Upper lobe of left lung (tissue), 6 donors: Measurements from ENCODE around the gene PRKCQ. TPM values are rescaled to one million over a fixed set of nuclear protein-coding genes. Genes with fewer than 3 reads are reported as not detected.
A peak's percentile ranks its signal among the peaks of the same experiment; 100 is the strongest.
"Not testable (repeated sequence)": the region's sequence is repeated elsewhere in the genome, so short reads cannot be mapped to it uniquely, and the experiment has no call there.

Experiments
- ATAC-seq, 2 donors: fragments of 200-7000 bp; cut with Tn5 transposase; one replicate each; pipeline ENCODE4 v1.9.1; 2022; ENCODE audit warnings: mild to moderate bottlenecking in 2 of 2, moderate library complexity in 2 of 2; ENCODE audit not compliant: low FRiP score in 2 of 2
- DNase-seq, 2 donors: peaks; one replicate each; pipeline ENCODE4 v3.0.0-alpha.2; 2019 to 2020
- H3K27ac ChIP-seq, 4 donors: fragments of 200-600 bp; sonication (generic); one replicate each; pipeline ENCODE4 v1.5.1; 2016 to 2019
- H3K27me3 ChIP-seq, 4 donors: fragments of 200-600 bp; sonication (generic); one replicate each; pipeline ENCODE4 v1.5.1; 2017 to 2019
- H3K36me3 ChIP-seq, 4 donors: fragments of 200-600 bp; sonication (generic); one replicate each; pipeline ENCODE4 v1.5.1; 2016 to 2019
- H3K4me1 ChIP-seq, 4 donors: fragments of 200-600 bp; sonication (generic); one replicate each; pipeline ENCODE4 v1.5.1; 2018 to 2019
- H3K4me3 ChIP-seq, 4 donors: fragments of 200-600 bp; sonication (generic); one replicate each; pipeline ENCODE4 v1.5.1; 2017 to 2019; ENCODE audit warnings: mild to moderate bottlenecking in 2 of 4, moderate library complexity in 1 of 4
- H3K9me3 ChIP-seq, 4 donors: fragments of 200-600 bp; sonication (generic); one replicate each; pipeline ENCODE4 v1.5.1; 2018 to 2019
- EP300 ChIP-seq, 4 donors: sonication (generic); formaldehyde crosslinking; IDR thresholded peaks; one replicate each; pipeline ENCODE4 v1.5.1; 2017; ENCODE audit warnings: antibody characterized with exemption in 4 of 4, control low read depth in 2 of 4
- POLR2A ChIP-seq, 4 donors: fragments of 450-650 bp; IDR thresholded peaks; one replicate each; pipeline ENCODE4 v1.5.1; 2016 to 2017; ENCODE audit warnings: antibody characterized with exemption in 4 of 4, mild to moderate bottlenecking in 2 of 4
- POLR2AphosphoS5 ChIP-seq, 2 donors: sonication (generic); formaldehyde crosslinking; IDR thresholded peaks; one replicate each; pipeline ENCODE4 v1.5.1; 2017; ENCODE audit warnings: antibody characterized with exemption in 2 of 2
- WGBS, 2 donors: methylation state at CpG; one replicate each; pipeline ENCODE4 v1.1.5; 2017 to 2018; 5-methylcytosine and 5-hydroxymethylcytosine counted together
- total RNA-seq, 6 donors: library from RNA; depleted of rRNA in 4 of 6; stranded (reverse); fragments of >200 nt in 4 of 6; gene quantifications; one replicate each; pipeline versions ENCODE4 v1.1.0 to v1.2.1, GENCODE V29; 2016 to 2021
- TF ChIP-seq, protein P1 (sequence below), 6 experiments: fragments of 450-650 bp in 4 of 6; fragments of 200-600 bp in 2 of 6; sonication (generic) in 2 of 6; IDR thresholded peaks; one replicate each; pipeline ENCODE4 v1.5.1; 2016 to 2019; ENCODE audit warnings: antibody characterized with exemption in 6 of 6
- donor health status: DM: no; HTN: no; CAD: no; lungs with moderate emphysema.
- donor health status: DM: no; HTN: yes; CAD: no; lungs with severe emphysema.

The PRKCQ gene
- total RNA-seq, 6 donors from 2014 or later: 6.5 to 16.8 (median 11.2) TPM

DNA sequence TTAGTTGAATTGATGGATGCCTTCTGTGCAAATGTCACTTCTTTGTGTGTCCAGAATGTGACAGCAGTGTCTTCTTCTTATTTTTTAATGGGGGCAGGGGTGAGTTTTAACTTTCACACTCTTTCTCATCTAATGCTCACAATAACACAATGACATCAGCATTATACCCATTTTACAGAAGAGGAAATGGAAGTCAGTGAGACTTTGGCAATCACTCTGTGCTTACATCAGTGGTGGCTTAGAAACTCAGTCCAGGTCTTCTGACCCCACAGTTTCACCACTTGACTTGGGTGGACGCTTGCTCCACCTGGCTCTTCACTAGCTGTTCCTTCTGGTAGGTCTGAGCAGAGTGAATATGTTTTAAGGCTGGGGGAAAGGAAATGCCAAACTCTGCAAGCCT is 124.0 kb downstream of the PRKCQ start:
- peaks cover 0 to 13% (median 1%) of the 10 kb centered on the region in 4 donors for H3K36me3 ChIP-seq
- TF ChIP-seq POLR2AphosphoS5 (IDR thresholded peaks at IDR 0.05): no peak
- TF ChIP-seq, protein P1, sequence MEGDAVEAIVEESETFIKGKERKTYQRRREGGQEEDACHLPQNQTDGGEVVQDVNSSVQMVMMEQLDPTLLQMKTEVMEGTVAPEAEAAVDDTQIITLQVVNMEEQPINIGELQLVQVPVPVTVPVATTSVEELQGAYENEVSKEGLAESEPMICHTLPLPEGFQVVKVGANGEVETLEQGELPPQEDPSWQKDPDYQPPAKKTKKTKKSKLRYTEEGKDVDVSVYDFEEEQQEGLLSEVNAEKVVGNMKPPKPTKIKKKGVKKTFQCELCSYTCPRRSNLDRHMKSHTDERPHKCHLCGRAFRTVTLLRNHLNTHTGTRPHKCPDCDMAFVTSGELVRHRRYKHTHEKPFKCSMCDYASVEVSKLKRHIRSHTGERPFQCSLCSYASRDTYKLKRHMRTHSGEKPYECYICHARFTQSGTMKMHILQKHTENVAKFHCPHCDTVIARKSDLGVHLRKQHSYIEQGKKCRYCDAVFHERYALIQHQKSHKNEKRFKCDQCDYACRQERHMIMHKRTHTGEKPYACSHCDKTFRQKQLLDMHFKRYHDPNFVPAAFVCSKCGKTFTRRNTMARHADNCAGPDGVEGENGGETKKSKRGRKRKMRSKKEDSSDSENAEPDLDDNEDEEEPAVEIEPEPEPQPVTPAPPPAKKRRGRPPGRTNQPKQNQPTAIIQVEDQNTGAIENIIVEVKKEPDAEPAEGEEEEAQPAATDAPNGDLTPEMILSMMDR (IDR thresholded peaks at IDR 0.05): no peak
- TF ChIP-seq POLR2A (IDR thresholded peaks at IDR 0.05): no peak
- no peak overlapping the region for H3K27ac ChIP-seq
- no peaks in the 10 kb centered on the region for H3K9me3 ChIP-seq
- DNase-seq: no peak
- no peak overlapping the region for H3K4me3 ChIP-seq
- WGBS, 2 donors: 83 to 95% methylated on average over 1 of the region's 1 CpG
- H3K4me1 ChIP-seq: no peaks in the 10 kb centered on the region
- H3K27me3 ChIP-seq: no peaks in the 10 kb centered on the region
- ATAC-seq: no peak

DNA sequence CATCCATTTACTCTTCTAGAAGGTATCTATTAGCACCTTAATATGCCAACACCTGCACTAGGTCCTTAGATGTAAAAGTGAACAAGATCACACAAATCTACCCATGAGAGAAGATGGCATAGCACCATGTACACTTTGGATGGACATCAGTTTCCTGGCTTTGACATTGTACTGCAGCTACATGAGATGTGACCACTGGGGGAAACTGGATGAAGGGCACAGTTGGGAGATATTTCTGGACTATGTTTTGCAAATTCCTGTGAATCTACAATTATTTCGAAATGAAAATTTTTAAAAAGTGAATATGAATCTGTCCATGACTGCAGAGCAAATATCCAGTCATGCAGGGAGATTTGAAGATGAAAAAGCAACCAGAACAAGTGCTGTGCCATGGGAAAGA is 124.5 kb downstream of the PRKCQ start:
- H3K9me3 ChIP-seq: no peaks in the 10 kb centered on the region
- H3K27me3 ChIP-seq: no peaks in the 10 kb centered on the region
- 77 to 87% methylated on average over 1 of the region's 1 CpG for WGBS, 2 donors
- peaks cover 0 to 13% (median 1%) of the 10 kb centered on the region in 4 donors for H3K36me3 ChIP-seq
- H3K4me1 ChIP-seq: no peaks in the 10 kb centered on the region
- no peak overlapping the region for H3K27ac ChIP-seq
- no peak for TF ChIP-seq POLR2A (IDR thresholded peaks at IDR 0.05)
- TF ChIP-seq POLR2AphosphoS5 (IDR thresholded peaks at IDR 0.05): no peak
- TF ChIP-seq, protein P1 (IDR thresholded peaks at IDR 0.05): no peak
- TF ChIP-seq EP300 (IDR thresholded peaks at IDR 0.05): no peak
- ATAC-seq (no peak), DNase-seq (no peak)
- no peak overlapping the region for H3K4me3 ChIP-seq

DNA sequence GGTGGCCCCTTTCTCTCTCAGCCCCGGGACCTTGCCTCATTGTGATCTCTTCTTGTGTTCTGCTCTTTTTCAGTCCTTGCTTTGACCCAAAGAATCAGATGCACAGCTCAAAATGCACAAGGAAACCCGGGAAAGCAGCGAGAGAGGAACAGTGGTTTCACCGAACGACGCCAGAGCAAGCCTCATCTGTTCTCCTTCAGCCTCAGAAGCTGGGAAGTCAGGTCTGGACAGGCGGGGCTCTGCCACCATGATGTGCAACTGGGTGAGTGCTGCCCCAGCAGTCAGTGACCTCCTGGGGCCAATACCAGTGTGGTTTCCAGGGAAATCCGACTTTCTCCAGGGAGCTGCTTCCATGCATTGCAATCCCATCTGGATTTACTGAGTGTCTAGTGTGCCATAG is 133.4 kb downstream of the PRKCQ start:
- H3K4me1 ChIP-seq: peaks cover 0 to 3% (median 0%) of the 10 kb centered on the region in 4 donors
- no peak overlapping the region for H3K4me3 ChIP-seq
- WGBS, 2 donors: 96 to 97% methylated on average over 8 of the region's 8 CpGs
- DNase-seq (no peak), ATAC-seq (no peak)
- H3K27me3 ChIP-seq: no peaks in the 10 kb centered on the region
- no peaks in the 10 kb centered on the region for H3K9me3 ChIP-seq
- no peaks in the 10 kb centered on the region for H3K36me3 ChIP-seq
- H3K27ac ChIP-seq: no peak overlapping the region
- no peak for TF ChIP-seq EP300 (IDR thresholded peaks at IDR 0.05)
- TF ChIP-seq POLR2A (IDR thresholded peaks at IDR 0.05): no peak
- no peak for TF ChIP-seq POLR2AphosphoS5 (IDR thresholded peaks at IDR 0.05)
- TF ChIP-seq, protein P1 (IDR thresholded peaks at IDR 0.05): no peak

DNA sequence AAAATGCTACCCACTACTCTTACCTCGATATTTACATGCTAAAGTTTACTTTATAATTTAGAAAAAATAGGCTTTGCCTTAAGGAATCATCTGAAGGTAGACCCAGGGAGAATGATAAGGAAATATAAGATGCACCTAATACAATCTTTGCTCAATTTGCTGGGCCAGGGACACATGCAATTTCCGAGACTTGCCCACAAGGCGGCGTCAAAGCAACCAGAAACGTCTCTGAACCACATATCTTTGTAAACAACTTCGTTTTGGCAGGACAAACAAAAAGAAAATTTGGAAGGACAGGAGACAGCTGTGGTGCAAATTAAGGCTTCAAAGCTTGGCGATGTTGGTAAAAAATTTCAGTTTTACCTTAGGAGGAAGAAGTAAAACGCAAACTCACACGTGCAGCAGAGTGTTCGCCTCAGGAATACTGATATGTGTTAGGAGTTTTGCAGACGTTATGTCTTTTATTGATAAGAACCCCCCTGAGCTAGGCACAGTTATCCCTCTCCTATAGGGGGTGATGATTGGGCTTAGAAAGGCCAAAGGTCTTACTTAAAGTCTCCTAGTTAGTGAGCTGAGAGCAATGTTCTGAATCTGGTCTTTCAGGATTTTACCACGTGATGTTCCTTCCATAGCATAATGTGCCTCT is 134.3 kb downstream of the PRKCQ start:
- Histone ChIP-seq H3K4me1 (peaks cover 0 to 3% (median 0%) of the 10 kb centered on the region in 4 donors), H3K27ac (no peak overlapping the region), H3K36me3 (no peaks in the 10 kb centered on the region), H3K4me3 (no peak overlapping the region), H3K9me3 (no peaks in the 10 kb centered on the region), H3K27me3 (no peaks in the 10 kb centered on the region)
- ATAC-seq: peak in 1 of 2 donors; percentile 53
- WGBS, 2 donors: 37 to 41% methylated on average over 12 of the region's 12 CpGs
- no peak for TF ChIP-seq EP300 (IDR thresholded peaks at IDR 0.05)
- TF ChIP-seq, protein P1 (IDR thresholded peaks at IDR 0.05): peak in 4 of 6 experiments; percentile 26 to 39 (median 35)
- DNase-seq: peak in 1 of 2 donors; percentile 37

DNA sequence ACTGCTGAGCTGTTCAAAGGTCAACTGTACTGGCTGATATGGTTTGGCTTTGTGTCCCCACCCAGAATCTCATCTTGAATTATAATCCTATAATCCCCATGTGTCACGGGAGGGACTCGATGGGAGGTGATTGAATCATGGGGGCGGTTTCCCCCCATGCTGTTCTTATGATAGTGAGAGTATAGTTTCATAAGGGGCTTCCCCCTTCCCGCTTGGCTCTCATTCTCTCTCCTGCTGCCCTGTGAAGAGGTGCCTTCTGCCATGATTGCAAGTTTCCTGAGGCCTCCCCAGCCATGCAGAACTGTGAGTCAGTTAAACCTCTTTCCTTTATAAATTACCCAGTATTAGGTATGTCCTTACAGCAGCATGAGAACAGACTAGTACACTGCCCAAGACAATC is 140.2 kb downstream of the PRKCQ start:
- 71 to 77% methylated on average over 4 of the region's 4 CpGs for WGBS, 2 donors

More for the DNA sequence above, 140.2 kb downstream of the PRKCQ start:
- ATAC-seq, H3K9me3 ChIP-seq, H3K4me1 ChIP-seq, H3K4me3 ChIP-seq, DNase-seq, H3K27me3 ChIP-seq, H3K27ac ChIP-seq, H3K36me3 ChIP-seq: not testable (repeated sequence)
